Activated CD8-positive, alpha-beta memory T cell treated with anti-CD3 and anti-CD28 coated beads for 36 hours (primary cell): ENCODE data around the gene CGN. TPM values are rescaled to one million over a fixed set of nuclear protein-coding genes. Genes with fewer than 3 reads are reported as not detected.

Experiments used
- CTCF ChIA-PET: fragments of 350-600 bp; sonication (Branson Sonifier 250); formaldehyde crosslinking; loops from one replicate; lab custom pipeline; 2021; ENCODE audit warnings: antibody characterized with exemption; lab: Charles Lee
- POLR2A ChIA-PET: fragments of 350-600 bp; sonication (Branson Sonifier 250); formaldehyde crosslinking; loops from one replicate; lab custom pipeline; 2021; ENCODE audit warnings: antibody characterized with exemption; lab: Charles Lee
- total RNA-seq, 2 experiments: library from RNA; stranded (reverse); gene quantifications; one replicate each; pipeline ENCODE4 v1.2.3, GENCODE V29; 2021

Gene CGN
- total RNA-seq, 2 experiments from 2014 or later, result 1.2 to 1.8 TPM

DNA sequence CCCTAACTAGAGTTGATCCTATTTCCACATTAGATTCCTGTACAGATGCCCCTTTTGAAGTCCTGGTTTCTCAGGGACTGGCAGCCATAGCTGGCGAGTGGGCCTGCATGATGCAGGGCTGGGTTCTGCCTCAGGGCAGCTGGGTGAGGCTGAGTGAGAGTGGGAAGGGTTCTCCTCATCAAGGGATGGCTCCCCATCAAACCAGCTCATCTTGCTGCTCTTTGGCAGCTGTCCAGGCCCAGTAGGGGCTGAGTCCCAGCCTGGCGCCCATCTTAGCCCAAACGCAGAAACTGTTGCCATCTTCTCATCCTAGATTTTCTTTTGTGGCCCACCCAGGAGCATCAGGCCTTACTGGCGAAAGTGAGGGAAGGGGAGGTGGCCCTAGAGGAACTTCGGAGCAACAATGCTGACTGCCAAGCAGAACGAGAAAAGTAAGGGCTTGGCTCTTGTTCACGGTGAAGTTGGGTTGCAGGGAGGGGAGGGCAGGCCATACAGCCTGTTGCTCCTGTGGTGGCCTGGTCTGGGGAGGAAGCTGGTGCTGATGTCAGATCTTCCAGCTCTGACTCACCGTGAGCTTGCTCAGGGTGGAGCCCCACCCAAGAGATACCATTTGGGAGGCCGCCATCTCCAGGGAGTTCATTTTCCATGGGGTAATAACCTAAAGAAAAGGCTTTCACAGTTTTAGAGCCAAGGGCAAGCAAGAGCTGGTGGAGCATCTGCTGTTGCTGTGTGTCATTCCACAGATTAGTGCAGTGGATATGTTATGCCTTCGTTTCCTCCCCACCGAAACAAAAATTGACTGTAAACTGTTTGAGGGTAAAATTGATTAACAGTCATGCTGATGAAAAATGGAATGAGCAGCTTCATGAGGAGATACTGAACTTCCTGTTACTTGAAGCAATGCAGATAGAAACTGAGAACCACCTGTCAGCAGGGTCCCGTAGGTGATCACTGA lies 63.7 kb downstream of the CGN start:
- ChIA-PET CTCF (interaction anchor here (1.0 kb wide), 1 partner anchor 14 kb away, joined by 4 read pairs; no protein-coding TSS in a partner anchor), POLR2A (interaction anchor here (0.7 kb wide), 1 partner anchor 35 kb away, joined by 3 read pairs; no protein-coding TSS in a partner anchor)

DNA sequence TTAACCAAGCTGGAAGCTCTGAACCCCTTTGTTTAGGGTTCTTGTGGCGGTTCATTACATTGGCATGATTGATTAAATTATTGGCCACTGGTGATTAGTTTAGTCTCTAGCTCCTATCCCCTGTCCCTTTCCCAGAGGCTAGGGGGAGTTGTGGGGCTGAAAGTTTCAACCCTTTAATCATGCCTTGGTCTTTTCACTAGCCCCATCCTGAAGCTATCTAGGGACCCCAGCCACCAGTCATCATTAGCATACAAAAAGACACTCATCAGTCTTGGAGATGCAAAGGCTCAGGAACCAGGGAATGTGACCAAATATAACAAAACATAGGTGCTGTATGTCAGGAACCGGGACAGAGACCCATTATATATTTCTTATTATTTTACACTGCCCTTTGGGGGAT lies 66.0 kb downstream of the CGN start:
- POLR2A ChIA-PET, result no interaction called here
- CTCF ChIA-PET, result no interaction called here

DNA sequence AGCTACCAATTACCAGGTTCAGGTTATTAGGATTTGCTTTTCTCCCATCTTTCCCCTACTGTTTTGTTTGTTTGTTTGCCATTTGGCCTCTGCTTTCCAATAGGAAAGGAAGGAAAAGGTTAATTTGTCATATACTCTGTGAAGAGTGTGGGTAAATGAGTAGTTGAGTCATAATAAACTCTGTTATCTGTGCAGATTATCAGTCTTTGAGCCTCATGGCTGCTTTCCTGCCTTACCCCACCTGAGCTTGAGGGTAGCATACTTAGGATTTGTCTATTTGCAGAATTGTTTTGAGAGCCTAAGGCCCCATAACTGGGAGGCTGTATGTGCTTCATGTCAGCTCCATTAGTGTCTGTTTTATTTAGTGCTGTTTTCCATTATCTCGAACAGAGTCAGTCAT lies 67.8 kb downstream of the CGN start:
- ChIA-PET POLR2A (no interaction called here), CTCF (interaction anchor here (1.2 kb wide), 1 partner anchor 15 kb away, joined by 3 read pairs; no protein-coding TSS in a partner anchor)

DNA sequence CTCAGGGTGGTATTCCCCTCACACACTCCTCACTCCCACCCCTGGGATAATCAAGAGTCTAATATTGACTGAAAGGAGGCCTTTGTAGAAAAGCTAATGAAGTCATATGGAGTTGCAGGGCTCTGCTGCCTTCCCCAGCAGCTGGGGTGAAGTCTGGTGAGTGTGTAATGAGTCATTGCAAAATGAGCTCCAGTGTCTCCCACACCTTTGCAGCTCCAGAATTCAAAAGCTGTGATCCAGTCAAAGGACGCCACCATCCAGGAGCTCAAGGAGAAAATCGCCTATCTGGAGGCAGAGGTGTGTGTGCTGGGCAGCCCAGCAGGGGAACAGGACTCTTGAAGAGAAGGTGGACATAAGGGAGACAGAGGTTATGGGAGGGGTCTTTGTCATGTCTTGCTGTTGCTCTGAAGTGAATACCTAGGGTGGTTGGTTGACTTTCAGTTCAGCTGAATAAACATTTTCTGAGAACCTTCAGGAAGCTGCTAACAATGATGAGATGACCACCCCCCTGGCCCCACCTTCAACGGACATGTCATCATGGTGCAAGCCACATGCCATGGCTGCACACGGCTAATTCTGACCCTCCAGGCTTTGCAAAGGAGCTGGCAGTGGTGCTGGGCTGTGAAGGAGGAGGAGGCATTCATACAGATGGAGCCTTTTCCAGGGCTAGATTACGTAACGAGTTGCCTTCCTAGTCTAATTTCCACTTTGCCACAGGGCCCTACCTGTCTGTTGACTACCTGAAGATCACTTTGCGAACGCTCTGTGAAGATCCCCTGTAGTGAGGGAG lies 68.4 kb downstream of the CGN start:
- ChIA-PET POLR2A (no interaction called here), CTCF (no interaction called here)

DNA sequence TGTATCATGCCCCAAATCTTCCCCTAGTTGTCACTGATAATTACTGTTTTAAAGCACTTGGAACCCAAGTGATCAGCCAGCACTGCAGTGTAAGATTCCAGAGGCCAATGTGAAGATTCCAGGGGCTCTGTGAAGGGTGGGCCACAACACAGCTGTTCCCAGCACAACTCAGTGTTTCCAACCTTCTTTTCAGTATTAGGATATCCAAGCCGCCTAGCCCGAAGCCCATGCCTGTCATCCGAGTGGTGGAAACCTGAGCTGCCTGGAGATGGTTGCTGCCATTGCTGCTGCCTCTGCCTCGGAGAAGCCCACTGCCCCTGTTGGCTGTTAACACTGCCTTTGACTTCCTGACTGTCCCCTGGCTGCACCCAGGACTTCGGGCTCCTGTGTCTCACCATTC lies 70.3 kb downstream of the CGN start:
- ChIA-PET POLR2A (no interaction called here), CTCF (no interaction called here)

DNA sequence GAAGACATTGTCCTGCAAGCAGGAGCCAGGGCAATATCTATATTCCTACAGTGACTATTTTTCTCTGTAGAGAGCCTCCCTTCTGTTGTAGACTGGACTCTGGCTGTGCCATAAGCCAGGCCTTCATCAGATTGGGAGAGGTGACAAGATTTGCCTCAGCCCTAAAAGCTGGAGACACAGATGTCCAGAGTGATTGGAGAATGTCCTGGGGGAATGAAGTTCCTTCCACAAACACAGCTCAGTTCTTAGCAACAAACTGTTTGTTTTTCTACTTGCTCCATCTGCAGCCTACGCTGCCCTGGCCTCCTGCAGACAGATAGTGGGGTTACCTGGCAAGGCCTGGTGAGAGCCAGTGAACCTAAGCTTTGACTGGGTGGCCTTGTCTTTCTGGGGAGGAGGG lies 70.7 kb downstream of the CGN start:
- CTCF ChIA-PET, result no interaction called here
- POLR2A ChIA-PET, result no interaction called here

DNA sequence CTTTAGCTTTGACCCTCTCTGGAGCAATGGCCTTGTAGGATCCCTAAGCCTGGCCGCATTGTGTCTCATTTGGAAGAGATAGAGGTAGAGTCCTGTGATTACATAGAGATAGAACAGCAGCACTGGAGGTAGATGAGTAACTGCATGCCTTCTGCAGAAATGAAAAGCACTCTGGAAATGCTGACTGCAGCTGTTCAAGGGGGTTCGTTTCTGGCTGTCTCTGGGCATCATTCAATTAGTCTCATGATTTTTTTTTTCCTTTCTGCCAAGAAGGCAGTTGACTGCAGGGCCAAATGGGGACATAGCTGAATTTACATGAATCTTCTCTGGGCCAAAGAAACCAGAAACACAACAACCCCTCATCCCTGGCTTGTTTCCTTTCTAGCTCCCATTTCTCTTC lies 72.6 kb downstream of the CGN start:
- CTCF ChIA-PET, result interaction anchor here (0.9 kb wide), 1 partner anchor 10 kb away, joined by 5 read pairs; no protein-coding TSS in a partner anchor
- POLR2A ChIA-PET, result no interaction called here

DNA sequence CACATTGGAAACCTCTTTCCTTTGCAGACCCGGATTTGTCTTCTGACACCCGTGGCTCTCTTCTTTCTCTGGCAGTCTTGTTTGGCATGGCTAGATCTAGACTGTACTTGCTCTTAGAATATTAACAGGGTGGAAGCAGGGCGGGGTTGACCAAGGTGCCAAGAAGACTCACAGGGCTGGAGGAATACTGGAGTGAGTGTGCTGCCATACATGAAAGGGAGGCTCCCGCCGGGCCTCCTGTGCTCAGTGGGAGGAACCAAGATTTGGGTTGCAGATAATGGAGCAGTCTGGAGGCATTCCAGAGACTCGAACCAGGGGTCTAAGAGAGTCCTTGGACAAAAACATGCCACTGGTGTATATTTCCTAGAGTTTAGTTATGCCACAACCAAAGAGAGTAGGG lies 73.1 kb downstream of the CGN start:
- ChIA-PET POLR2A (no interaction called here), CTCF (no interaction called here)

DNA sequence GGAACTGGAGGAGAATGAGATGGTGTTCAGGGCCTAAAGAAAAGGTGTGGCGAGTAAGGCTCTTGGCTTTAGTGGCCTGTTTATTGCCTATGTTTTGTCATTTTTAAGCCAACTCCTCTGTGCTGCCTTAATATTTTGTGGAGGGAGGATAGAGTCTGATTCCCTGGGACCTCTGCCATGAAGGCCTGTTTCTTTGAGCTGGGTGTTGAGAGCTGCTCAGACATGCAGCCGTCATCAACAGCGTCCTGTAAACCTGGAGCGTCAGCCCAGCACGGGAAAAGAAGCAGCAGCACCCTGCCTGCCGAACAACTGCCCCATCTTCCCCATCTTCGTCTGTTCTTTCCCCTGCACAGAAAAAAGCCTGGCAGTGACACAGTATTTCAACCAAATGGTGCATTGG lies 73.6 kb downstream of the CGN start:
- ChIA-PET CTCF (no interaction called here), POLR2A (no interaction called here)

DNA sequence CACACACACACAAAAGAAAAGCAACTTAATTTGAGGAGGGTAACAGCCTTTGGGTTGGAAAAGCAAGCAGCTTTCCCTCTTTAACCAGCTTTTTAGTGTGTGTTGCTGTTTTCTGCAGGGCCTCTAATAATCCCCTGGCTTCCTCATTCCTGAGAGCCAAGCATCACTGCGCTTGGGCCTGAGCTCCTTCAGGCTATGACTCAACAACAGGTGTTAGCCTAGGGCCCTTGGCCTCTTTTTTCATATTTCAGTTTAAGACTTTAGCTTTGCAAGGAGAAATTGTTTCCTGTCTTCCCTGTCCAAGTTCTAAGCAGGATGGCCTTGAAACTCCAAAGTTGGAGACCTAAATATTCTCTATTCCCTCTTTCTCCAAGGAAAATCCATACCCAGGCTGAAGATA lies 74.4 kb downstream of the CGN start:
- POLR2A ChIA-PET, result no interaction called here
- CTCF ChIA-PET, result interaction anchor here (0.5 to 0.6 kb wide), 2 partner anchors 331 to 411 kb away, joined by 3 read pairs; no protein-coding TSS in a partner anchor

Other genes with a start within 250 kb of the CGN start
- 10 to 100 TPM; 21.6 to 22.2 TPM for gene ZNF687, start 229.1 kb upstream of the CGN start, total RNA-seq
- gene PI4KB, start 184.0 kb upstream of the CGN start, total RNA-seq, result 10 to 100 TPM; 51.6 to 57.4 TPM
- gene RFX5, start 164.1 kb upstream of the CGN start, total RNA-seq, result 10 to 100 TPM; 65.5 to 73.3 TPM
- gene SELENBP1, start 138.7 kb upstream of the CGN start, total RNA-seq, result not detected
- 100 to 1,000 TPM; 448 to 472 TPM for gene PSMB4, start 111.8 kb upstream of the CGN start, total RNA-seq
- gene POGZ, start 51.9 kb upstream of the CGN start, total RNA-seq, result 10 to 100 TPM; 63.0 to 63.9 TPM
- 1 to 10 TPM; 2.3 to 2.7 TPM for gene TUFT1, start 28.9 kb downstream of the CGN start, total RNA-seq
- gene SNX27, start 100.7 kb downstream of the CGN start, total RNA-seq, result 10 to 100 TPM; 33.1 to 33.8 TPM
- not detected for gene CELF3, start 205.4 kb downstream of the CGN start, total RNA-seq
- gene RIIAD1, start 210.1 kb downstream of the CGN start, total RNA-seq, result not detected